ENCODE data around the gene FEM1C. TPM values are rescaled to one million over a fixed set of nuclear protein-coding genes. Genes with fewer than 3 reads are reported as not detected.

The FEM1C gene
- total RNA-seq, 2 donors from 2014 or later = 21.3 to 26.0 TPM

- DNase-seq (ENCODE audit: low spot score) = no peak
- H3K4me3 ChIP-seq = no peak overlapping the region
Observed at GRCh38 chr5:115470921-115471320, 73.7 kb downstream of the FEM1C start.

More at GRCh38 chr5:115470921-115471320, 73.7 kb downstream of the FEM1C start:
- H3K27ac ChIP-seq = no peak overlapping the region
- H3K9me3 ChIP-seq = no peaks in the 10 kb centered on the region
- no peaks in the 10 kb centered on the region for H3K36me3 ChIP-seq
- H3K4me1 ChIP-seq = peaks cover 0 to 18% of the 10 kb centered on the region in 2 donors
- no peaks in the 10 kb centered on the region for H3K27me3 ChIP-seq
- no peak for TF ChIP-seq CTCF (IDR thresholded peaks at IDR 0.05)

Other genes starting within 250 kb of the FEM1C start
- gene CCDC112, start 248.1 kb downstream of the FEM1C start, total RNA-seq = 1 to 10 TPM; 3.8 to 7.7 TPM
- gene TICAM2, start 57.7 kb upstream of the FEM1C start, total RNA-seq = 1 to 10 TPM in 1 of 2 donors, under 1 TPM in 1; 0.67 to 1.1 TPM
- 100 to 1,000 TPM in 1 of 2 donors, 10 to 100 TPM in 1; 70.2 to 101 TPM for gene TMED7, start 81.3 kb upstream of the FEM1C start, total RNA-seq